Neural progenitor cell (in vitro differentiated cells): Measurements from ENCODE around the gene NDUFS4. TPM values are rescaled to one million over a fixed set of nuclear protein-coding genes. Genes with fewer than 3 reads are reported as not detected.
"Not testable (repeated sequence)": the region's sequence is repeated elsewhere in the genome, so short reads cannot be mapped to it uniquely, and the experiment has no call there.

Experiments used
- DNase-seq: peaks from one replicate; pipeline ENCODE4 v3.0.0-alpha.2; 2016; ENCODE audit warnings: low spot score
- H2AFZ ChIP-seq: fragments of 200-600 bp; sonication (generic); replicated peaks from 2 replicates; pipeline ENCODE4 v1.6.1; 2016; ENCODE audit warnings: antibody characterized with exemption
- H3F3A ChIP-seq: fragments of 200-600 bp; sonication (generic); 2 replicates; pipeline ENCODE4 v1.6.1; 2016; ENCODE audit warnings: antibody characterized with exemption, low read depth
- H3K27ac ChIP-seq: fragments of 200-600 bp; sonication (generic); 2 replicates; pipeline ENCODE4 v1.5.1; 2016; ENCODE audit warnings: mild to moderate bottlenecking
- H3K27me3 ChIP-seq: fragments of 200-600 bp; sonication (generic); 2 replicates; pipeline ENCODE4 v1.6.1; 2016; ENCODE audit warnings: mild to moderate bottlenecking, moderate library complexity
- H3K36me3 ChIP-seq: fragments of 200-600 bp; sonication (generic); 2 replicates; pipeline ENCODE4 v1.5.1; 2016
- H3K4me1 ChIP-seq: fragments of 200-600 bp; sonication (generic); 2 replicates; pipeline ENCODE4 v1.6.1; 2016; ENCODE audit warnings: mixed run types
- H3K4me2 ChIP-seq: fragments of 200-600 bp; sonication (generic); 2 replicates; pipeline ENCODE4 v1.6.1; 2016
- H3K4me3 ChIP-seq: fragments of 200-600 bp; sonication (generic); 2 replicates; pipeline ENCODE4 v1.5.1; 2016
- H3K79me2 ChIP-seq: fragments of 200-600 bp; sonication (generic); 2 replicates; pipeline ENCODE4 v1.6.1; 2016; ENCODE audit warnings: low read depth
- H3K9ac ChIP-seq: fragments of 200-600 bp; sonication (generic); 2 replicates; pipeline ENCODE4 v1.6.1; 2016
- H3K9me3 ChIP-seq: fragments of 200-600 bp; sonication (generic); 2 replicates; pipeline ENCODE4 v1.5.1; 2016; ENCODE audit warnings: low read depth
- H4K20me1 ChIP-seq: fragments of 200-600 bp; sonication (generic); 2 replicates; pipeline ENCODE4 v1.6.1; 2016; ENCODE audit warnings: low read depth
- H3K27ac Mint-ChIP-seq: 3 replicates; pipeline ENCODE4 v1.8.0; 2021; ENCODE audit warnings: mixed read lengths
- H3K27me3 Mint-ChIP-seq: 2 replicates; pipeline ENCODE4 v1.8.0; 2022; ENCODE audit warnings: low read depth, mild to moderate bottlenecking, inconsistent platforms, moderate library complexity, mixed read lengths; ENCODE audit not compliant: insufficient read depth
- H3K36me3 Mint-ChIP-seq: 3 replicates; pipeline ENCODE4 v1.8.0; 2021; ENCODE audit warnings: mixed read lengths
- H3K4me1 Mint-ChIP-seq: 3 replicates; pipeline ENCODE4 v1.8.0; 2021; ENCODE audit warnings: mixed read lengths
- H3K4me3 Mint-ChIP-seq: 3 replicates; pipeline ENCODE4 v1.8.0; 2021; ENCODE audit warnings: mild to moderate bottlenecking, moderate library complexity, mixed read lengths
- H3K9me3 Mint-ChIP-seq: 3 replicates; pipeline ENCODE4 v1.8.0; 2020; ENCODE audit warnings: mixed read lengths
- EZH2 ChIP-seq: fragments of 200-600 bp; sonication (generic); IDR thresholded peaks from 2 replicates; pipeline ENCODE4 v1.6.1; 2017; ENCODE audit warnings: antibody characterized with exemption, mild to moderate bottlenecking, moderate library complexity
- EZH2phosphoT487 ChIP-seq: fragments of 200-600 bp; sonication (generic); IDR thresholded peaks from 2 replicates; pipeline ENCODE4 v1.6.1; 2017; ENCODE audit warnings: antibody characterized with exemption
- total RNA-seq: library from RNA; depleted of rRNA; stranded (reverse); fragments of >200 nt; gene quantifications from 2 replicates; pipeline ENCODE4 v1.2.3, GENCODE V29; 2015; ENCODE audit warnings: low replicate concordance
- TF ChIP-seq, protein P1 (sequence below): fragments of 200-600 bp; sonication (generic); IDR thresholded peaks from 2 replicates; pipeline ENCODE4 v1.5.1; 2017; ENCODE audit warnings: antibody characterized with exemption, mild to moderate bottlenecking

The NDUFS4 gene
- total RNA-seq, 1 donor from 2014 or later: 183 TPM

DNA sequence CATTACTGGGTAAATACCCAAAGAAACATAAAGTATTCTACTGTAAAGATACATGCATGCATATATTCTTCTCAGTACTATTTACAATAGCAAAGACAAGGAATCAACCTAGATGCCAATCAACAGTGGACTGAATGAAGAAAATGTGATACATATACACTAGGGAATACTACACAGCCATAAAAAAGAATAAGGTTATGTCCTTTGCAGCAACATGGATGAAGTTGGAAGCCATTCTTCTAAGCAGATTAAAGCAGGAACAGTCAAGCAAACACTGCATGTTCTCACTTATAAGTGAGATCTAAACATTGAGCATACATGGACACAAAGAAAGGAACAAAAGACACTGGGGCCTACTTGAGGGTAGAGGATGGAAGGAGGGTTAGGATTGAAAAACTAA lies 39.6 kb upstream of the NDUFS4 start:
- Histone ChIP-seq H3K4me1 (peaks cover 4% of the 10 kb centered on the region), H3F3A (no peaks in the 10 kb centered on the region), H3K27ac (no peak overlapping the region), H3K9ac (no peak overlapping the region), H3K4me2 (no peak overlapping the region), H3K27me3 (no peaks in the 10 kb centered on the region), H3K79me2 (no peaks in the 10 kb centered on the region), H4K20me1 (no peaks in the 10 kb centered on the region), H3K36me3 (peaks cover 6% of the 10 kb centered on the region), H2AFZ (no peak overlapping the region), H3K9me3 (peaks cover 15% of the 10 kb centered on the region), H3K4me3 (no peak overlapping the region)
- H3K4me3 Mint-ChIP-seq: no peak overlapping the region
- H3K36me3 Mint-ChIP-seq: no peaks in the 10 kb centered on the region
- TF ChIP-seq, protein P1, sequence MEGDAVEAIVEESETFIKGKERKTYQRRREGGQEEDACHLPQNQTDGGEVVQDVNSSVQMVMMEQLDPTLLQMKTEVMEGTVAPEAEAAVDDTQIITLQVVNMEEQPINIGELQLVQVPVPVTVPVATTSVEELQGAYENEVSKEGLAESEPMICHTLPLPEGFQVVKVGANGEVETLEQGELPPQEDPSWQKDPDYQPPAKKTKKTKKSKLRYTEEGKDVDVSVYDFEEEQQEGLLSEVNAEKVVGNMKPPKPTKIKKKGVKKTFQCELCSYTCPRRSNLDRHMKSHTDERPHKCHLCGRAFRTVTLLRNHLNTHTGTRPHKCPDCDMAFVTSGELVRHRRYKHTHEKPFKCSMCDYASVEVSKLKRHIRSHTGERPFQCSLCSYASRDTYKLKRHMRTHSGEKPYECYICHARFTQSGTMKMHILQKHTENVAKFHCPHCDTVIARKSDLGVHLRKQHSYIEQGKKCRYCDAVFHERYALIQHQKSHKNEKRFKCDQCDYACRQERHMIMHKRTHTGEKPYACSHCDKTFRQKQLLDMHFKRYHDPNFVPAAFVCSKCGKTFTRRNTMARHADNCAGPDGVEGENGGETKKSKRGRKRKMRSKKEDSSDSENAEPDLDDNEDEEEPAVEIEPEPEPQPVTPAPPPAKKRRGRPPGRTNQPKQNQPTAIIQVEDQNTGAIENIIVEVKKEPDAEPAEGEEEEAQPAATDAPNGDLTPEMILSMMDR: no peak
- no peak for TF ChIP-seq EZH2
- TF ChIP-seq EZH2phosphoT487: no peak
- peaks cover 27% of the 10 kb centered on the region for H3K9me3 Mint-ChIP-seq
- H3K4me1 Mint-ChIP-seq: peaks cover 13% of the 10 kb centered on the region
- H3K27me3 Mint-ChIP-seq: peaks cover 3% of the 10 kb centered on the region
- no peak for DNase-seq
- no peak overlapping the region for H3K27ac Mint-ChIP-seq

DNA sequence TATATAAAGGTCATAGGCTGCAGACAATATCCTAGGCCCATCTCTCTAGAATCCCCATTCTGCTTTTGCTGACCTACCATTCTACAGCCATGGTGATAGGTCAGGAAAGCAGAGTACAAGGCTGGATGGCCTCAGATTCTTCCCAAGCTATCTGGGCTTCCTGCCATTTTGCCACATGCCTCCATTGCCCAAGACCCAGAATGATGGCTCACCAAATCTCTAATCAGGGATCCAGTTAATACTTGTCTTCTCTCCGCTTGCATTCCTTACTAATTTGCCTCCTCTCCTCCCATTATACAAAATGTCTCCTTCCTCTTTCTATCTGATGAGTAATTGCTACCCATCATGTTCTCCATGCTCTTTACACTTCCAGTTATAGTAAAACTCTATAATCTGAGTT lies 22.7 kb upstream of the NDUFS4 start:
- no peaks in the 10 kb centered on the region for H3K27me3 Mint-ChIP-seq
- H3K9me3 Mint-ChIP-seq: peaks cover 7% of the 10 kb centered on the region
- no peaks in the 10 kb centered on the region for H3K79me2 ChIP-seq
- peaks cover 10% of the 10 kb centered on the region for H3K4me1 Mint-ChIP-seq
- no peaks in the 10 kb centered on the region for H3K36me3 Mint-ChIP-seq
- no peaks in the 10 kb centered on the region for H3F3A ChIP-seq
- no peaks in the 10 kb centered on the region for H3K36me3 ChIP-seq
- H3K4me1 ChIP-seq: peaks cover 16% of the 10 kb centered on the region
- H3K27ac ChIP-seq: no peak overlapping the region
- no peaks in the 10 kb centered on the region for H4K20me1 ChIP-seq
- no peaks in the 10 kb centered on the region for H3K27me3 ChIP-seq
- no peak overlapping the region for H3K4me3 Mint-ChIP-seq
- H3K9me3 ChIP-seq: no peaks in the 10 kb centered on the region
- no peak for DNase-seq
- H3K9ac ChIP-seq: no peak overlapping the region
- H3K4me3 ChIP-seq: no peak overlapping the region
- H3K27ac Mint-ChIP-seq: no peak overlapping the region
- H3K4me2 ChIP-seq: no peak overlapping the region
- no peak for TF ChIP-seq EZH2phosphoT487
- no peak for TF ChIP-seq EZH2
- TF ChIP-seq, protein P1: no peak
- no peak overlapping the region for H2AFZ ChIP-seq

DNA sequence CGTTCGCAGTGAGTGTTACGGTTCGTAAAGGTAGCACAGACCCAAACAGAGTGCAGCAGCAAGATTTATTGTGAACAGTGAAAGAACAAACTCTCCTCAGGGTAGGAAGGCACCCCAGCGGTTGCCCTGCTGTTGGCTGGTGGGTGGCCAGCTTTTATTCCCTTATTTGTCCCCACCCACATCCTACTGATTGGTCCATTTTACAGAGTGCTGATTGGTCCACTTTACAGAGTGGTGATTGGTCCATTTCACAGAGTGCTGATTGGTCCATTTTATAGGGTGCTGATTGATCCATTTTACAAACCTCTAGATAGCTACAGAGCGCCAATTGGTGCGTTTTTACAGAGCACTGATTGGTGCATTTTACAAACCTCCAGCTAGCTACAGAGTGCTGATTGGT lies 19.7 kb upstream of the NDUFS4 start:
- not testable (repeated sequence) for H3K36me3 Mint-ChIP-seq, H3K36me3 ChIP-seq, DNase-seq, H3K9me3 Mint-ChIP-seq, H3K27me3 Mint-ChIP-seq, H3K27me3 ChIP-seq, H3K27ac ChIP-seq, H3K9me3 ChIP-seq, H2AFZ ChIP-seq, H3K9ac ChIP-seq, H3K4me3 Mint-ChIP-seq, H3K4me2 ChIP-seq, H4K20me1 ChIP-seq, H3K27ac Mint-ChIP-seq, H3K4me3 ChIP-seq, H3K79me2 ChIP-seq
- H3K4me1 ChIP-seq: peaks cover 45% of the 10 kb centered on the region
- peaks cover 25% of the 10 kb centered on the region for H3F3A ChIP-seq
- peaks cover 37% of the 10 kb centered on the region for H3K4me1 Mint-ChIP-seq

DNA sequence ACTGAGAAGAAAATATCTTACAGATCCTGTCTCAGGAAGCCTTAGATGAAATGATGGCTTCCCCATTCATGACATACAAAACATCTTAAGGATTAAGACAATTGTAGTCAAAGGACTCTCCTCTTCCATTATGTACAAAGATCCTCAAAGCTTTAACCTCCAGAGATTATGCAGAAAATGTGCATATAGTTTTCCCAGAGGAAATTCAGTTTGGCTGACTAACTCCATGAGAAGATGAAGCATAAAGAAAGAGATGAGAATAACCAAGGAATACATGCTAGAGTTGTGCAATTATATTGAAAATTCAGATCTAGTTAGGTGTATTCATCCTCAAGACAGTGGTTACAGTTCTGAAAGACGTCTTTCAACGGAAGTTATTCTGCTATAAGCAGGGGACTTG lies 18.6 kb upstream of the NDUFS4 start:
- Histone ChIP-seq H4K20me1 (no peaks in the 10 kb centered on the region), H3K27ac (no peak overlapping the region), H3K4me3 (no peak overlapping the region), H3F3A (peaks cover 37% of the 10 kb centered on the region), H3K9me3 (no peaks in the 10 kb centered on the region), H3K4me1 (peaks cover 56% of the 10 kb centered on the region), H3K79me2 (no peaks in the 10 kb centered on the region), H3K9ac (no peak overlapping the region), H3K36me3 (no peaks in the 10 kb centered on the region), H3K4me2 (peak overlapping the region; percentile 7), H3K27me3 (no peaks in the 10 kb centered on the region), H2AFZ (no peak overlapping the region)
- peaks cover 7% of the 10 kb centered on the region for H3K9me3 Mint-ChIP-seq
- DNase-seq: no peak
- no peaks in the 10 kb centered on the region for H3K36me3 Mint-ChIP-seq
- no peaks in the 10 kb centered on the region for H3K27me3 Mint-ChIP-seq
- TF ChIP-seq, protein P1: no peak
- TF ChIP-seq EZH2phosphoT487 (no peak), EZH2 (no peak)
- peaks cover 45% of the 10 kb centered on the region for H3K4me1 Mint-ChIP-seq
- H3K4me3 Mint-ChIP-seq: no peak overlapping the region
- peak overlapping the region; percentile 34 for H3K27ac Mint-ChIP-seq
